Chondrocyte (in vitro differentiated cells): ENCODE measurements around the gene AGBL1. TPM values are rescaled to one million over a fixed set of nuclear protein-coding genes. Genes with fewer than 3 reads are reported as not detected.

Source experiments
- DNase-seq: peaks from one replicate; pipeline ENCODE4 v3.0.0; 2021; ENCODE audit warnings: mixed read lengths, low spot score
- H3K27ac Mint-ChIP-seq: one replicate; pipeline ENCODE4 v1.8.0; 2021; ENCODE audit warnings: mild to moderate bottlenecking, moderate library complexity, mixed read lengths; ENCODE audit not compliant: unreplicated experiment
- H3K27me3 Mint-ChIP-seq: 2 replicates; pipeline ENCODE4 v1.8.0; 2021; ENCODE audit warnings: low read depth, mixed read lengths
- H3K36me3 Mint-ChIP-seq: 2 replicates; pipeline ENCODE4 v1.8.0; 2021; ENCODE audit warnings: low read depth, mixed read lengths
- H3K4me1 Mint-ChIP-seq: 2 replicates; pipeline ENCODE4 v1.8.0; 2021; ENCODE audit warnings: low read depth, mild to moderate bottlenecking, mixed read lengths
- H3K4me3 Mint-ChIP-seq: one replicate; pipeline ENCODE4 v1.8.0; 2021; ENCODE audit warnings: mild to moderate bottlenecking, moderate library complexity, mixed read lengths; ENCODE audit not compliant: unreplicated experiment
- H3K9me3 Mint-ChIP-seq: 2 replicates; pipeline ENCODE4 v1.8.0; 2021; ENCODE audit warnings: low read depth, mixed read lengths
- total RNA-seq: library from RNA; stranded (reverse); gene quantifications from 3 replicates; pipeline ENCODE4 v1.2.1, GENCODE V29; 2021
- TF ChIP-seq, protein P1 (sequence below): fragments of 200-600 bp; sonication (generic); IDR thresholded peaks from 2 replicates; pipeline ENCODE4 v1.5.0; 2021; ENCODE audit warnings: antibody characterized with exemption, mild to moderate bottlenecking, moderate library complexity

AGBL1 gene
- total RNA-seq, 1 donor from 2014 or later = not detected

DNA sequence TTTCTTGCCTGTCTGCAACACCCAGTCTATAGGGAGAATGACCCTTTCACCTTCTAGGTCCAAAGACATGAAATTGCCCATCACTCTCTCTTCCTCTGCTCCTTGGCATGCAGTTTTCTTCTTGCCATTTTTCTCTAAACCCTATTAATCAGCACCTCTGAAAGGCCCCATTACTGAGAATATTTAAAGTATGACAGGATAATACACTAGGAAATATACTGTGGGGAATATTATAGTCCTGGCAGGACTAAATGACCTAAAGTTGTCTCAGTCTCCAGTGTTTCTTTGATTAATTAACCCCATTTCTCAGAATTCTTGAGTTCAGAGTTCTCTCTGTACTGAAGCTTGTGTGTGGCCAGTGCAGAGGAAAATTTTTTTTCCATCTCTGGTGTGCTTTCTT is 730.7 kb downstream of the AGBL1 start:
- H3K4me3 Mint-ChIP-seq = no peak overlapping the region
- no peaks in the 10 kb centered on the region for H3K9me3 Mint-ChIP-seq
- no peak overlapping the region for H3K27ac Mint-ChIP-seq
- no peaks in the 10 kb centered on the region for H3K4me1 Mint-ChIP-seq
- DNase-seq = no peak
- TF ChIP-seq, protein P1, sequence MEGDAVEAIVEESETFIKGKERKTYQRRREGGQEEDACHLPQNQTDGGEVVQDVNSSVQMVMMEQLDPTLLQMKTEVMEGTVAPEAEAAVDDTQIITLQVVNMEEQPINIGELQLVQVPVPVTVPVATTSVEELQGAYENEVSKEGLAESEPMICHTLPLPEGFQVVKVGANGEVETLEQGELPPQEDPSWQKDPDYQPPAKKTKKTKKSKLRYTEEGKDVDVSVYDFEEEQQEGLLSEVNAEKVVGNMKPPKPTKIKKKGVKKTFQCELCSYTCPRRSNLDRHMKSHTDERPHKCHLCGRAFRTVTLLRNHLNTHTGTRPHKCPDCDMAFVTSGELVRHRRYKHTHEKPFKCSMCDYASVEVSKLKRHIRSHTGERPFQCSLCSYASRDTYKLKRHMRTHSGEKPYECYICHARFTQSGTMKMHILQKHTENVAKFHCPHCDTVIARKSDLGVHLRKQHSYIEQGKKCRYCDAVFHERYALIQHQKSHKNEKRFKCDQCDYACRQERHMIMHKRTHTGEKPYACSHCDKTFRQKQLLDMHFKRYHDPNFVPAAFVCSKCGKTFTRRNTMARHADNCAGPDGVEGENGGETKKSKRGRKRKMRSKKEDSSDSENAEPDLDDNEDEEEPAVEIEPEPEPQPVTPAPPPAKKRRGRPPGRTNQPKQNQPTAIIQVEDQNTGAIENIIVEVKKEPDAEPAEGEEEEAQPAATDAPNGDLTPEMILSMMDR = no peak
- no peaks in the 10 kb centered on the region for H3K36me3 Mint-ChIP-seq
- H3K27me3 Mint-ChIP-seq = no peaks in the 10 kb centered on the region

DNA sequence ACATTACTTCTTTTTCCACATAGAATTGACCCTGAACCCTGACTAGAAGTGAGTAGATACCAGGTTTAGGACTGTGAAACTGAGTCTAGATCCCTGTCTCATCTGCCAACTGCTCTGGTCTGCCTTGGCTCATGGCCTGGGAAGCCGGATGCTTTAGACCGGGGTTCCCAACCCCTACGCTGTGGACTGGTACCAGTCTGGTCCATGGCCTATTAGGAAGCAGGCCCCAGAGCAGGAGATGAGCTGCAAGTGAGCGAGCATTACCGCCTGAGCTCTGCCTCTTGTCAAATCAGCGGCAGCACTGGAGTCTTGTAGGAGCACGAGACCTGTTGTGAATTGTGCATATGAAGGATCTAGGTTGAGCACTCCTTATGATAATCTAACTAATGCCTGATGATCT is 734.2 kb downstream of the AGBL1 start:
- no peaks in the 10 kb centered on the region for H3K36me3 Mint-ChIP-seq
- no peak overlapping the region for H3K27ac Mint-ChIP-seq
- peak; percentile 68 for DNase-seq
- H3K27me3 Mint-ChIP-seq = no peaks in the 10 kb centered on the region
- TF ChIP-seq, protein P1 = no peak
- H3K9me3 Mint-ChIP-seq = peaks cover 7% of the 10 kb centered on the region
- H3K4me3 Mint-ChIP-seq = no peak overlapping the region
- no peaks in the 10 kb centered on the region for H3K4me1 Mint-ChIP-seq

DNA sequence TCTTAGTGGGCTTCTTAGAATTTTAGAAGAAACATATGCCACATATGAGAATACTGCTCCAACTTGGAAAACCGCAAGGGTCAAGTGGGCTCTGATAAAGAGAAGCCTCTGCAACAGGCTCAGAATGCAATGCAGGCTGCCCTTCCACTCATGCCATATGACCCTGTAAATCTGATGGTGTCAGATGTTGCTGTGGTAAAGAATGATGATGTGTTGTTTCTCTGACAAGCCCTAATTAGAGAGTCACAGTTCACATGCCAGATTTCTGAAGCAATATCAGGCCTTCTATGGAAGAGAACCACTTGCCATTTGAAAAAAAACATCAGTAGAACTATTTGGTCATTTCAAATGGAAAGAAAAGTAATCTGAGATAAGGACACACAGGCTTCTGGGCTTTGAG is 749.6 kb downstream of the AGBL1 start:
- no peaks in the 10 kb centered on the region for H3K4me1 Mint-ChIP-seq
- H3K4me3 Mint-ChIP-seq = no peak overlapping the region
- peaks cover 20% of the 10 kb centered on the region for H3K9me3 Mint-ChIP-seq
- H3K36me3 Mint-ChIP-seq = no peaks in the 10 kb centered on the region
- DNase-seq = no peak
- H3K27me3 Mint-ChIP-seq = no peaks in the 10 kb centered on the region
- TF ChIP-seq, protein P1 = no peak
- no peak overlapping the region for H3K27ac Mint-ChIP-seq

DNA sequence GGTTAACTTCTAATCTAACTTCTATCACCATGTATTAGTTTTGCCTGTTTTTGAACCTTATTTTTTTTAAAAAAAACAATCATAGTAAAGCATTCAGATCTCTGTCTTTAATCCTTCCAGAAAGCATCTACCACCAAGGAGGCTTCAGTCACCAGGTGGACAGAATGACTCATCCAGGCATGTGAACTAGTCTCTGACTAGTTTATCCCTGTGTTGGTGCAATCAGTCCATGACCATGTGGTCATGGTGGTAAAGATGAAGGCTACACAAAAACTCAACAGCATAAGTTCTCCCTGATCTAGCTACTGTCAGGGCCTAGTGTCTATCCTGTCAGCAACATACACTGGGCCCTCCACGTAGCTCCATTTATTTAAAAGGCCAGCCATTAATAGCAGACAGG is 750.6 kb downstream of the AGBL1 start:
- H3K9me3 Mint-ChIP-seq = peaks cover 16% of the 10 kb centered on the region
- no peaks in the 10 kb centered on the region for H3K36me3 Mint-ChIP-seq
- TF ChIP-seq, protein P1 = no peak
- H3K4me1 Mint-ChIP-seq = no peaks in the 10 kb centered on the region
- H3K27me3 Mint-ChIP-seq = no peaks in the 10 kb centered on the region
- no peak for DNase-seq
- H3K4me3 Mint-ChIP-seq = no peak overlapping the region
- H3K27ac Mint-ChIP-seq = no peak overlapping the region

DNA sequence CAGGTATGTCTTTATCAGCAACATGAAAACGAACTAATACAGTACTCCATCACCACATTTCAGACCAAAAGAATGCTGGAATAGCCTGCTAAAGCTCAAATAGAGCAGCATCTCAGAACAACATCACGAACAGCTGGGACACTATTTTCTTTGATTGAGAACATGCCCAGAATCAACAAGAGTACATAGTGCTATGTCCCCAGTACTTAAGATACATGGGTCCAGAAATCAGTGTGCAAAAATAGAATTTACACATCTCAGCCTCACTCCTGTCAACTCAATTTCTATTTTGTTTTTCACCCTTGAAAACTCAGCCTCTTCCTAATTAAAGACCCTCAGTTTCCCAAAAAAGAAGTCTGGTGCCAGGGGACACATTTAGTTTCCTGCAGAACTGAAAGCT is 753.9 kb downstream of the AGBL1 start:
- Mint-ChIP-seq H3K4me3 (no peak overlapping the region), H3K4me1 (no peaks in the 10 kb centered on the region), H3K27ac (no peak overlapping the region), H3K36me3 (no peaks in the 10 kb centered on the region), H3K9me3 (peaks cover 16% of the 10 kb centered on the region), H3K27me3 (no peaks in the 10 kb centered on the region)
- TF ChIP-seq, protein P1 = no peak
- no peak for DNase-seq
